Measurements from ENCODE around the gene GMDS. TPM values are rescaled to one million over a fixed set of nuclear protein-coding genes. Genes with fewer than 3 reads are reported as not detected.

Gene GMDS
- total and polyA plus RNA-seq, 2 donors (not counting 1 experiment from before 2014, with no cell fraction given) = 11.5 to 16.4 TPM

DNA sequence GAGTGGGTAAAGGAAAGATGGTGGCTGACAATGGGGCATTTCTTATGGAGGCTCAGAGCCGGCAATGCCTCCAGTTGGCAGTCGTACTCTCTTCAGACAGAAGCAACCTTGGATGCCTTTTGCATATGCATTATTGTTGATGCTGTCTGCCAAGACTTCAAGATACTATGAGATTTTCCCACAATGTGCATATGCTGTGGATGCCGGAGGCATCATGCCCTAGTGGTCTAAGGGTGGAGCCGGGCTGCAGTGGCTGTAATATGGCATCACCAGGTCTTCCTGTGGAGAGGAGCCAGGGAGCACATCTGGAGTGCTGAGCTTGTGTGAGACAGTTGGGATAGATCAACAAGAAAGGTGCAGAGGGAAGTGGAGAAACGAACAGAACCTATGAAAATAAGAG lies 530.8 kb downstream of the GMDS start:
- no peaks in the 10 kb centered on the region for H3K9me3 ChIP-seq (ENCODE audit: control extremely low read depth in 1 of 3, control insufficient read depth in 2 of 3, insufficient read depth in 1 of 3, low read length in 2 of 3)
- no peak for ATAC-seq (ENCODE audit: low read depth)
- no peaks in the 10 kb centered on the region for H3K9me3 Mint-ChIP-seq (ENCODE audit: insufficient read depth)
- H3K4me1 ChIP-seq (ENCODE audit: control insufficient read depth in 2 of 2, insufficient read depth in 2 of 2, low read length in 2 of 2) = no peaks in the 10 kb centered on the region
- no peak overlapping the region for H3K27ac Mint-ChIP-seq
- DNase-seq = no peak
- H3K27me3 Mint-ChIP-seq = no peaks in the 10 kb centered on the region
- 96% methylated on average over 5 of the region's 5 CpGs for WGBS (ENCODE audit: insufficient coverage)
- H3K36me3 ChIP-seq (replicated peaks in 1 of 2; ENCODE audit: control extremely low read depth in 1 of 2, control insufficient read depth in 1 of 2, extremely low read depth in 1 of 2, insufficient read depth in 2 of 2, low read length in 1 of 2) = no peaks in the 10 kb centered on the region
- H2AFZ ChIP-seq (ENCODE audit: insufficient read depth, low read depth, low read length, poor library complexity, severe bottlenecking) = no peak overlapping the region
- H3K79me2 ChIP-seq (ENCODE audit: control insufficient read depth, insufficient read depth, low read length) = no peaks in the 10 kb centered on the region
- H3K4me1 Mint-ChIP-seq = no peaks in the 10 kb centered on the region
- TF ChIP-seq EZH2 (IDR thresholded peaks at IDR 0.05; ENCODE audit: borderline replicate concordance, insufficient read depth, low read depth, low read length, poor library complexity, severe bottlenecking) = no peak
- TF ChIP-seq, protein P1, sequence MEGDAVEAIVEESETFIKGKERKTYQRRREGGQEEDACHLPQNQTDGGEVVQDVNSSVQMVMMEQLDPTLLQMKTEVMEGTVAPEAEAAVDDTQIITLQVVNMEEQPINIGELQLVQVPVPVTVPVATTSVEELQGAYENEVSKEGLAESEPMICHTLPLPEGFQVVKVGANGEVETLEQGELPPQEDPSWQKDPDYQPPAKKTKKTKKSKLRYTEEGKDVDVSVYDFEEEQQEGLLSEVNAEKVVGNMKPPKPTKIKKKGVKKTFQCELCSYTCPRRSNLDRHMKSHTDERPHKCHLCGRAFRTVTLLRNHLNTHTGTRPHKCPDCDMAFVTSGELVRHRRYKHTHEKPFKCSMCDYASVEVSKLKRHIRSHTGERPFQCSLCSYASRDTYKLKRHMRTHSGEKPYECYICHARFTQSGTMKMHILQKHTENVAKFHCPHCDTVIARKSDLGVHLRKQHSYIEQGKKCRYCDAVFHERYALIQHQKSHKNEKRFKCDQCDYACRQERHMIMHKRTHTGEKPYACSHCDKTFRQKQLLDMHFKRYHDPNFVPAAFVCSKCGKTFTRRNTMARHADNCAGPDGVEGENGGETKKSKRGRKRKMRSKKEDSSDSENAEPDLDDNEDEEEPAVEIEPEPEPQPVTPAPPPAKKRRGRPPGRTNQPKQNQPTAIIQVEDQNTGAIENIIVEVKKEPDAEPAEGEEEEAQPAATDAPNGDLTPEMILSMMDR (IDR thresholded peaks at IDR 0.05) = no peak
- H3K27me3 ChIP-seq (replicated peaks in 1 of 4; ENCODE audit: control extremely low read depth in 1 of 4, control insufficient read depth in 3 of 4, insufficient read depth in 4 of 4, low read length in 3 of 4) = no peaks in the 10 kb centered on the region
- H3K27ac ChIP-seq (ENCODE audit: low read length in 2 of 2) = no peak overlapping the region
- no peak overlapping the region for H3K4me3 Mint-ChIP-seq
- intact Hi-C loops (cut with micrococcal nuclease) = no loop called here
- H3K4me2 ChIP-seq (replicated peaks; ENCODE audit: low read depth, low read length, poor library complexity, severe bottlenecking) = no peak overlapping the region
- H4K20me1 ChIP-seq (ENCODE audit: control insufficient read depth, insufficient read depth, low read length, poor library complexity, severe bottlenecking) = no peaks in the 10 kb centered on the region
- ChIA-PET CTCF (no interaction called here), POLR2A (no interaction called here)
- H3K9ac ChIP-seq (ENCODE audit: low read length) = no peak overlapping the region
- no peak overlapping the region for H3K4me3 ChIP-seq (ENCODE audit: control extremely low read depth in 1 of 5, extremely low read depth in 1 of 5, insufficient read depth in 1 of 5, low read depth in 2 of 5, low read length in 4 of 5)

DNA sequence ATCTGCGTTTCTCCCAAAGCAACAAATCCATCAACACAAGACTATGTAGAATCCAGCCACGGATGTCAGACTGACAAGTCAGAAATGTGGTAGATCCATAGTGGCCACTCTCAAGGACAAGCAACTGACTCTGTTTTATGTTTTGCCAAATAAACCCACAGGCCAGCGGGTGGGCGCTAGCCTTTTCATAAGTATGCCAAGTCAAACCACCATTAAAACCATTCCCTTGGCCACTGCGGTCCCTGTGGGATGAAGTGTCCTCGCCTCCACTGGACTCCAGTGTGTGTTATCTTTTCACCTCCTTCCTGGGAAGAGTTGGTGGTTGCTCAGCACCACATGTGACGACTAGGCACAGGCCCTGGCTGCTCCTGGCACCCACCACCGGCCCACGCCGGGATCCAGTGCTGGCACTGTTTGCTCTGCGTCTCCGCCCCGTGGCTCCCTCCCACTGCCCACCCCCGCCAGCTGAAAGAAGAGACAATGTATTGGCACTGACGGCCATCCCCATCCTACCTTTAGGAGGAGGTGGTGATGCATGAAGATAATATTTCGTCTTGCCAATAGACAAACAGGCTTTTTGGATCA lies 532.3 kb downstream of the GMDS start:
- Histone ChIP-seq H3K4me1 (ENCODE audit: control insufficient read depth in 2 of 2, insufficient read depth in 2 of 2, low read length in 2 of 2) (no peaks in the 10 kb centered on the region), H3K9ac (ENCODE audit: low read length) (no peak overlapping the region), H3K79me2 (ENCODE audit: control insufficient read depth, insufficient read depth, low read length) (no peaks in the 10 kb centered on the region), H3K4me3 (ENCODE audit: control extremely low read depth in 1 of 5, extremely low read depth in 1 of 5, insufficient read depth in 1 of 5, low read depth in 2 of 5, low read length in 4 of 5) (no peak overlapping the region), H3K9me3 (ENCODE audit: control extremely low read depth in 1 of 3, control insufficient read depth in 2 of 3, insufficient read depth in 1 of 3, low read length in 2 of 3) (no peaks in the 10 kb centered on the region), H2AFZ (ENCODE audit: insufficient read depth, low read depth, low read length, poor library complexity, severe bottlenecking) (no peak overlapping the region), H3K27me3 (replicated peaks in 1 of 4; ENCODE audit: control extremely low read depth in 1 of 4, control insufficient read depth in 3 of 4, insufficient read depth in 4 of 4, low read length in 3 of 4) (no peaks in the 10 kb centered on the region), H3K4me2 (replicated peaks; ENCODE audit: low read depth, low read length, poor library complexity, severe bottlenecking) (no peak overlapping the region), H3K36me3 (replicated peaks in 1 of 2; ENCODE audit: control extremely low read depth in 1 of 2, control insufficient read depth in 1 of 2, extremely low read depth in 1 of 2, insufficient read depth in 2 of 2, low read length in 1 of 2) (no peaks in the 10 kb centered on the region), H3K27ac (ENCODE audit: low read length in 2 of 2) (no peak overlapping the region), H4K20me1 (ENCODE audit: control insufficient read depth, insufficient read depth, low read length, poor library complexity, severe bottlenecking) (no peaks in the 10 kb centered on the region)
- ATAC-seq (ENCODE audit: low read depth) (no peak), DNase-seq (no peak)
- WGBS (ENCODE audit: insufficient coverage) = 87% methylated on average over 10 of the region's 16 CpGs
- H3K4me3 Mint-ChIP-seq = no peak overlapping the region
- no peak overlapping the region for H3K27ac Mint-ChIP-seq
- CTCF ChIA-PET = no interaction called here
- H3K27me3 Mint-ChIP-seq = no peaks in the 10 kb centered on the region
- no peak for TF ChIP-seq EZH2 (IDR thresholded peaks at IDR 0.05; ENCODE audit: borderline replicate concordance, insufficient read depth, low read depth, low read length, poor library complexity, severe bottlenecking)
- TF ChIP-seq, protein P1 (IDR thresholded peaks at IDR 0.05) = no peak
- H3K9me3 Mint-ChIP-seq (ENCODE audit: insufficient read depth) = no peaks in the 10 kb centered on the region
- intact Hi-C loops (cut with micrococcal nuclease) = no loop called here
- no peaks in the 10 kb centered on the region for H3K4me1 Mint-ChIP-seq
- POLR2A ChIA-PET = no interaction called here
